ENCODE results near the gene CCL13.

- TF ChIP-seq CTCF (IDR thresholded peaks at IDR 0.05; ENCODE audit: low read depth, low read length) (no peak), POLR2A (IDR thresholded peaks at IDR 0.05; ENCODE audit: extremely low read depth, insufficient read length) (no peak), MAX (IDR thresholded peaks at IDR 0.05; ENCODE audit: low read depth, low read length) (no peak)
Observed at GRCh38 chr17:34374457-34374856, 18.2 kb downstream of the CCL13 start.
